Measurements from ENCODE around the gene TMEM87B. TPM values are rescaled to one million over a fixed set of nuclear protein-coding genes. Genes with fewer than 3 reads are reported as not detected.

TMEM87B gene
- total and polyA plus RNA-seq, 12 donors: 8.9 to 37.5 (median 29.1) TPM

DNA sequence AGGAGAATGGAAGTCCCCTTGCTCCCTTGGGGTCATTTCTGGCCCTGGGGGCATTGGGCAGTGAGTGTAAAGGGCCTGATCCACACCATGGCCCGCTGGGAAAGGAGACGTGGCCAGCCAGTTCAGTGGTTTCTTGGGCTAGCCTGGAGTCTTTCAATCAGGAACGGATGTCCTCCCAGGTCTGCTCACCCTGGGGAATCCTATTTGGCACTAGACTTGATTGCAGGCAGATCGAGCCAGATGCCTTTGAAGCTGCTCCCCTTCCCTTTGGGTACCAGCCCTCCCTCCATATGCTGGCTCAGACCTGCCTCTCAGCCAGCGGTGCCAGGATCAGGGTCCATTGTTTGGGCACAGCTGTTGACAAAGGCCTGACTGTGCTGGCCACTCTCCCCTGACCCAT, 94.1 kb downstream of the TMEM87B start:
- 93 to 97% (median 96%) methylated on average over 4 to 5 of the region's 5 CpGs for WGBS, 4 donors
- Histone ChIP-seq H3K36me3 (replicated peaks in 1 of 2) (no peaks in the 10 kb centered on the region), H3K4me1 (replicated peaks in 1 of 2) (no peaks in the 10 kb centered on the region), H3K9me3 (replicated peaks in 1 of 3) (no peaks in the 10 kb centered on the region), H3K4me3 (no peak overlapping the region), H3K27ac (no peak overlapping the region), H3K27me3 (no peaks in the 10 kb centered on the region)
- DNase-seq: peak in 2 of 7 donors; percentile 8 to 23
- intact Hi-C loops (cut with DNase I): no loop called here
- TF ChIP-seq CTCF (IDR thresholded peaks at IDR 0.05) (no peak), POLR2A (IDR thresholded peaks at IDR 0.05) (no peak)

DNA sequence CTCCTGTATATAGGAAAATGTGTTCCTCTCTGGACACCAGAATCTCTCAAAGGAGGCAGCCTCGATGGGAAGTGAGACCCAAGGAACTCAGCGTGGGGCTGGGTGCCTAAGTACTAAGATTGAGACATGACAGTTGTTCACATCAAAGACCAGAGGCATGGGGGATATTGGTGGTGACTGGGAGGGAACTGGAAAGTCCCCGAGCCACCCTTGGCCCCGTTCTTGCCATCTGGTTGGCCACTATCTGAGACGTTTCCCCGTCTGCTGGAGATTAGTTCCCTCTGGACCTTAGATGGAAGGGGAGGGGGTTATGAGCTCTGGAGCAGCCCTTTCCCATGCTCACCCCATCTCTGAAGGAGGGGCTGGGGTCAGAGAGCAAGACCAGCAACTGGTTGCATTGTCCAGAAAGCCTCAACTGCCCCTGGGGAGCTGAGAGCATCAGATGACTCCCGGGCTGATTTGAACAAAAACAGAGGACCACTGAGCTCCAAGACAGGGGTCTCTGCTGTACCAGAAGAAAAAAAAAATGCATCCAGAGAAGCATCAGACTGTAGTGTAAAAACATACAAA, 94.9 kb downstream of the TMEM87B start:
- DNase-seq: peak in 1 of 7 donors; percentile 35
- WGBS, 4 donors: 79 to 86% (median 83%) methylated on average over 7 of the region's 7 CpGs
- TF ChIP-seq CTCF (IDR thresholded peaks at IDR 0.05) (no peak), POLR2A (IDR thresholded peaks at IDR 0.05) (no peak)
- H3K4me1 ChIP-seq (replicated peaks in 1 of 2): no peaks in the 10 kb centered on the region
- H3K27me3 ChIP-seq: no peaks in the 10 kb centered on the region
- H3K9me3 ChIP-seq (replicated peaks in 1 of 3): no peaks in the 10 kb centered on the region
- H3K27ac ChIP-seq: peak overlapping the region in 2 of 5 donors; percentile 47 to 59
- intact Hi-C loops (cut with DNase I): no loop called here
- no peaks in the 10 kb centered on the region for H3K36me3 ChIP-seq (replicated peaks in 1 of 2)
- H3K4me3 ChIP-seq: no peak overlapping the region

DNA sequence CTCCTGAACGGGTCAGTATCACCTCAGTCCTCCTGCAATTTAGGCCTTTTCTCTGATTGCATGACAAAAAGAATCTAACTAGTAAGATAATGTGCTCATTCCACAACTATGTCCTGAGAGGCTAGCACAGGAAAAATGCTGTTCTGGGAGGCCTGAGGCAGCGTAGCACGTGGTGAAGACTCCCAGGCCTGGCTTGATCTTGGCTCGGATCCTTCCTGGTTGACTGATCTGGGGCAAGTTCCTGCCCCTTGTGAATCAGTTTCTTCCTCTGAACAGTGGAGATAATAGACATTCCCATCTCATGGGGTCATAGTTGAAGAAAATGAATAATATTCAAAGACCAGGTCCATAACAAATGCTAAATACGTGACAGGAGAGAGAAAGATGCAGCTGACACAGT, 95.4 kb downstream of the TMEM87B start:
- WGBS, 4 donors: 58 to 79% (median 69%) methylated on average over 5 of the region's 5 CpGs
- H3K27me3 ChIP-seq: no peaks in the 10 kb centered on the region
- no peaks in the 10 kb centered on the region for H3K4me1 ChIP-seq (replicated peaks in 1 of 2)
- TF ChIP-seq POLR2A (IDR thresholded peaks at IDR 0.05) (no peak), CTCF (IDR thresholded peaks at IDR 0.05) (no peak)
- intact Hi-C loops (cut with DNase I): no loop called here
- no peaks in the 10 kb centered on the region for H3K36me3 ChIP-seq (replicated peaks in 1 of 2)
- peak in 5 of 7 donors; percentile 25 to 67 (median 34) for DNase-seq
- H3K9me3 ChIP-seq (replicated peaks in 1 of 3): no peaks in the 10 kb centered on the region
- peak overlapping the region in 1 of 5 donors; percentile 53 for H3K27ac ChIP-seq
- no peak overlapping the region for H3K4me3 ChIP-seq

DNA sequence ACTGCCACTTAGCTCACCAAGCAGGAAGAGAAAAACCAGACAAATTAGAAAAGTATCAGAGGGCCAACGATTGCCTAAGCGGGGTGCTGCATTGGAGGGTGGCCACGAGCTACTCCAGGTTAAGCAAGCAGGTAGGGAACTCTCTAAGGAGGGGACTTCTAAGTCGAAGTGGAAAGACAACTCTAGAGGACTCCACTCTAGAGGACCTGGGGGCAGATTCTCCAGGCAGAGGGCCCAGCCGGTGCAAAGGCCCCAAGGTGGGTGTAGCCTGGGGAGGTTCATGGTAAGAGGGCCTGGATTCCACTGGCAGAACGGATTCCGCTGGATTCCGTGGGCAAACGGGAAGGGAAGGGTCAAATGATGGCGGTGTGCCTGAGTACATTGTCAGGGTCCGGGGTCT, 95.8 kb downstream of the TMEM87B start:
- no peaks in the 10 kb centered on the region for H3K4me1 ChIP-seq (replicated peaks in 1 of 2)
- DNase-seq: peak in 2 of 7 donors; percentile 13 to 29
- WGBS, 4 donors: 91 to 93% (median 92%) methylated on average over 11 of the region's 11 CpGs
- intact Hi-C loops (cut with DNase I): no loop called here
- TF ChIP-seq POLR2A (IDR thresholded peaks at IDR 0.05): no peak
- H3K9me3 ChIP-seq (replicated peaks in 1 of 3): no peaks in the 10 kb centered on the region
- H3K27me3 ChIP-seq: no peaks in the 10 kb centered on the region
- H3K36me3 ChIP-seq (replicated peaks in 1 of 2): no peaks in the 10 kb centered on the region
- no peak overlapping the region for H3K4me3 ChIP-seq
- H3K27ac ChIP-seq: peak overlapping the region in 1 of 5 donors; percentile 53

DNA sequence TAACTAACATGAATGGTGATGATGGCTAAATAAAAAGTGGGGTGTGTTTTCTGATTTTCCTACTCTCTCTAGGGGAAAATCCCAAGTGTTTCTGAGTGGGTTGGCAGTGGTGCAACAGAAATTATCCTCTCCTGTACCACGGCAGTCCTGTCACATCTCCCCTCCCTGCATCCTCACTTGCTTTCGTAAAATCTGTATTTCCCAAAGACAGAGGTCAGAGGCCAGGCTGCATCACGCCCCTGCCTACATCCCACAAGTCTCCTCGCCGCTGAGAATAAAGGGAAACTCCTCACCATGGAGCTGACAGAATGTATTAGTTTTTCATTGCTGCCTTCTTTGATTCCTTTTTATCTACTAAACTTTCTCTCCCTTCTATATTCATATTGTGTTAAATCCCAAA, 96.2 kb downstream of the TMEM87B start:
- DNase-seq: peak in 1 of 7 donors; percentile 20
- no peaks in the 10 kb centered on the region for H3K36me3 ChIP-seq (replicated peaks in 1 of 2)
- no peak overlapping the region for H3K27ac ChIP-seq
- no peaks in the 10 kb centered on the region for H3K4me1 ChIP-seq (replicated peaks in 1 of 2)
- intact Hi-C loops (cut with DNase I): no loop called here
- H3K27me3 ChIP-seq: no peaks in the 10 kb centered on the region
- no peaks in the 10 kb centered on the region for H3K9me3 ChIP-seq (replicated peaks in 1 of 3)
- no peak overlapping the region for H3K4me3 ChIP-seq
- WGBS, 4 donors: 93 to 95% (median 94%) methylated on average over 5 of the region's 5 CpGs
- TF ChIP-seq CTCF (IDR thresholded peaks at IDR 0.05): no peak
- TF ChIP-seq POLR2A (IDR thresholded peaks at IDR 0.05): no peak

All from adrenal gland (tissue), 12 donors.